Cardiac fibroblast (primary cell): Measurements from ENCODE around the gene EHD4.

Experiments
- DNase-seq, 2 donors: peaks; one replicate each; pipeline versions ENCODE4 v3.0.0 to v3.0.0-alpha.2; 2010; ENCODE audit warnings: low read depth in 2 of 2
- H3K4me3 ChIP-seq, 2 donors: replicated peaks in 1 of 2; 1 replicate in 1 of 2; 2 replicates in 1 of 2; pipeline ENCODE4 v1.5.1; 2011; ENCODE audit warnings: low read depth in 2 of 2, low read length in 2 of 2, mild to moderate bottlenecking in 2 of 2, moderate library complexity in 1 of 2
- CTCF ChIP-seq: IDR thresholded peaks from one replicate; pipeline ENCODE4 v1.5.1; 2011; ENCODE audit warnings: low read depth, mild to moderate bottlenecking, low read length, inconsistent platforms

The EHD4 gene

GRCh38 chr15:41985236-41986160 lies 13.1 kb upstream of the EHD4 start:
- no peak for TF ChIP-seq CTCF
- H3K4me3 ChIP-seq, result no peak overlapping the region
- no peak for DNase-seq

GRCh38 chr15:41984622-41985021 lies 12.3 kb upstream of the EHD4 start:
- TF ChIP-seq CTCF, result no peak
- no peak overlapping the region for H3K4me3 ChIP-seq
- DNase-seq, result no peak

GRCh38 chr15:41983621-41984571 lies 11.5 kb upstream of the EHD4 start:
- no peak for TF ChIP-seq CTCF
- DNase-seq, result no peak
- no peak overlapping the region for H3K4me3 ChIP-seq

GRCh38 chr15:41983221-41983620 lies 10.9 kb upstream of the EHD4 start:
- H3K4me3 ChIP-seq, result no peak overlapping the region
- no peak for TF ChIP-seq CTCF
- no peak for DNase-seq

- TF ChIP-seq CTCF, result no peak
- peak in 1 of 2 donors; percentile 55 for DNase-seq
These were observed 10.0 kb upstream of the EHD4 start for GRCh38 chr15:41982133-41982930.

More at GRCh38 chr15:41982133-41982930, 10.0 kb upstream of the EHD4 start:
- H3K4me3 ChIP-seq, result no peak overlapping the region
